ENCODE data around the gene SUMO1. TPM values are rescaled to one million over a fixed set of nuclear protein-coding genes. Genes with fewer than 3 reads are reported as not detected.

SUMO1 gene
- total and polyA plus RNA-seq, 2 experiments from 2014 or later, result 217 to 507 TPM

- Mint-ChIP-seq H3K36me3 (ENCODE audit: low read depth) (no peaks in the 10 kb centered on the region), H3K27ac (no peak overlapping the region), H3K9me3 (no peaks in the 10 kb centered on the region), H3K4me1 (peaks cover 5% of the 10 kb centered on the region), H3K4me3 (no peak overlapping the region), H3K27me3 (ENCODE audit: insufficient read depth, low read depth, poor library complexity) (no peaks in the 10 kb centered on the region)
- H4K20me1 ChIP-seq (replicated peaks; ENCODE audit: insufficient read depth), result no peaks in the 10 kb centered on the region
- no peak for ATAC-seq
- DNase-seq (ENCODE audit: low spot score), result no peak
- no peaks in the 10 kb centered on the region for H3K79me2 ChIP-seq (replicated peaks; ENCODE audit: insufficient read depth)
- H3K4me1 ChIP-seq (ENCODE audit: insufficient read depth), result no peaks in the 10 kb centered on the region
- H3K9me2 ChIP-seq (ENCODE audit: insufficient read depth), result peaks cover 8% of the 10 kb centered on the region; the same call in 1 of the 2 replicates
- no peak overlapping the region; the same call in 1 of the 2 replicates for H2AFZ ChIP-seq
- no peak for TF ChIP-seq POLR2AphosphoS5 (IDR thresholded peaks at IDR 0.05; ENCODE audit: low read depth)
- TF ChIP-seq STAT1 (IDR thresholded peaks at IDR 0.05; ENCODE audit: unreplicated experiment), result no peak
- TF ChIP-seq EZH2phosphoT487 (IDR thresholded peaks at IDR 0.05; ENCODE audit: unreplicated experiment), result no peak
- TF ChIP-seq NANOG (IDR thresholded peaks at IDR 0.05; ENCODE audit: borderline replicate concordance), result no peak
- TF ChIP-seq JUNB (IDR thresholded peaks at IDR 0.05; ENCODE audit: unreplicated experiment), result no peak
- TF ChIP-seq, protein P1, sequence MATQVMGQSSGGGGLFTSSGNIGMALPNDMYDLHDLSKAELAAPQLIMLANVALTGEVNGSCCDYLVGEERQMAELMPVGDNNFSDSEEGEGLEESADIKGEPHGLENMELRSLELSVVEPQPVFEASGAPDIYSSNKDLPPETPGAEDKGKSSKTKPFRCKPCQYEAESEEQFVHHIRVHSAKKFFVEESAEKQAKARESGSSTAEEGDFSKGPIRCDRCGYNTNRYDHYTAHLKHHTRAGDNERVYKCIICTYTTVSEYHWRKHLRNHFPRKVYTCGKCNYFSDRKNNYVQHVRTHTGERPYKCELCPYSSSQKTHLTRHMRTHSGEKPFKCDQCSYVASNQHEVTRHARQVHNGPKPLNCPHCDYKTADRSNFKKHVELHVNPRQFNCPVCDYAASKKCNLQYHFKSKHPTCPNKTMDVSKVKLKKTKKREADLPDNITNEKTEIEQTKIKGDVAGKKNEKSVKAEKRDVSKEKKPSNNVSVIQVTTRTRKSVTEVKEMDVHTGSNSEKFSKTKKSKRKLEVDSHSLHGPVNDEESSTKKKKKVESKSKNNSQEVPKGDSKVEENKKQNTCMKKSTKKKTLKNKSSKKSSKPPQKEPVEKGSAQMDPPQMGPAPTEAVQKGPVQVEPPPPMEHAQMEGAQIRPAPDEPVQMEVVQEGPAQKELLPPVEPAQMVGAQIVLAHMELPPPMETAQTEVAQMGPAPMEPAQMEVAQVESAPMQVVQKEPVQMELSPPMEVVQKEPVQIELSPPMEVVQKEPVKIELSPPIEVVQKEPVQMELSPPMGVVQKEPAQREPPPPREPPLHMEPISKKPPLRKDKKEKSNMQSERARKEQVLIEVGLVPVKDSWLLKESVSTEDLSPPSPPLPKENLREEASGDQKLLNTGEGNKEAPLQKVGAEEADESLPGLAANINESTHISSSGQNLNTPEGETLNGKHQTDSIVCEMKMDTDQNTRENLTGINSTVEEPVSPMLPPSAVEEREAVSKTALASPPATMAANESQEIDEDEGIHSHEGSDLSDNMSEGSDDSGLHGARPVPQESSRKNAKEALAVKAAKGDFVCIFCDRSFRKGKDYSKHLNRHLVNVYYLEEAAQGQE (IDR thresholded peaks at IDR 0.05; ENCODE audit: unreplicated experiment), result no peak
- no peak for TF ChIP-seq ETS1 (IDR thresholded peaks at IDR 0.05)
- TF ChIP-seq ZNF114 (CRISPR knock-in tag; IDR thresholded peaks at IDR 0.05), result no peak
- TF ChIP-seq CREB1 (CRISPR knock-in tag; IDR thresholded peaks at IDR 0.05; ENCODE audit: low read depth), result no peak
- TF ChIP-seq, protein P2, sequence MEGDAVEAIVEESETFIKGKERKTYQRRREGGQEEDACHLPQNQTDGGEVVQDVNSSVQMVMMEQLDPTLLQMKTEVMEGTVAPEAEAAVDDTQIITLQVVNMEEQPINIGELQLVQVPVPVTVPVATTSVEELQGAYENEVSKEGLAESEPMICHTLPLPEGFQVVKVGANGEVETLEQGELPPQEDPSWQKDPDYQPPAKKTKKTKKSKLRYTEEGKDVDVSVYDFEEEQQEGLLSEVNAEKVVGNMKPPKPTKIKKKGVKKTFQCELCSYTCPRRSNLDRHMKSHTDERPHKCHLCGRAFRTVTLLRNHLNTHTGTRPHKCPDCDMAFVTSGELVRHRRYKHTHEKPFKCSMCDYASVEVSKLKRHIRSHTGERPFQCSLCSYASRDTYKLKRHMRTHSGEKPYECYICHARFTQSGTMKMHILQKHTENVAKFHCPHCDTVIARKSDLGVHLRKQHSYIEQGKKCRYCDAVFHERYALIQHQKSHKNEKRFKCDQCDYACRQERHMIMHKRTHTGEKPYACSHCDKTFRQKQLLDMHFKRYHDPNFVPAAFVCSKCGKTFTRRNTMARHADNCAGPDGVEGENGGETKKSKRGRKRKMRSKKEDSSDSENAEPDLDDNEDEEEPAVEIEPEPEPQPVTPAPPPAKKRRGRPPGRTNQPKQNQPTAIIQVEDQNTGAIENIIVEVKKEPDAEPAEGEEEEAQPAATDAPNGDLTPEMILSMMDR (conservative IDR thresholded peaks at IDR 0.05; ENCODE audit: low read depth in 2 of 2), result no peak
- TF ChIP-seq ZNF331 (CRISPR knock-in tag; IDR thresholded peaks at IDR 0.05; ENCODE audit: low read depth), result no peak
- TF ChIP-seq ZNF462 (CRISPR knock-in tag; IDR thresholded peaks at IDR 0.05), result no peak
- no peak for TF ChIP-seq EZH2 (IDR thresholded peaks at IDR 0.05; ENCODE audit: low read depth, unreplicated experiment)
- H3F3A ChIP-seq (replicated peaks; ENCODE audit: low read depth), result 0 out of 2 replicates have a peak, but pooled peaks cover 3% of the 10 kb centered on the region
- H3K36me3 ChIP-seq (ENCODE audit: insufficient read depth), result no peaks in the 10 kb centered on the region
- no peaks in the 10 kb centered on the region for H3K27me3 ChIP-seq (ENCODE audit: insufficient read depth)
- H3K4me3 ChIP-seq, result no peak overlapping the region
- H3K27ac ChIP-seq (ENCODE audit: low read depth), result no peak overlapping the region
- no peak overlapping the region for H3K4me2 ChIP-seq
Measured at GRCh38 chr2:202157211-202157990, 81.0 kb downstream of the SUMO1 start.
